ENCODE measurements around the gene GNPDA2.

The GNPDA2 gene

GRCh38 chr4:44722001-44722400 is 4.4 kb downstream of the GNPDA2 start:
- Mint-ChIP-seq H3K27ac (no peak overlapping the region), H3K4me3 (no peak overlapping the region), H3K27me3 (ENCODE audit: low read depth) (no peaks in the 10 kb centered on the region), H3K9me3 (peaks cover 3% of the 10 kb centered on the region), H3K36me3 (ENCODE audit: low read depth) (no peaks in the 10 kb centered on the region), H3K4me1 (ENCODE audit: low read depth) (peaks cover 36% of the 10 kb centered on the region)

GRCh38 chr4:44720371-44720770 is 6.0 kb downstream of the GNPDA2 start:
- H3K27ac Mint-ChIP-seq, result no peak overlapping the region

GRCh38 chr4:44716597-44716996 is 9.8 kb downstream of the GNPDA2 start:
- peaks cover 6% of the 10 kb centered on the region for H3K36me3 Mint-ChIP-seq (ENCODE audit: low read depth)
- H3K4me1 Mint-ChIP-seq (ENCODE audit: low read depth), result peaks cover 10% of the 10 kb centered on the region

More at GRCh38 chr4:44720371-44720770, 6.0 kb downstream of the GNPDA2 start:
- no peak overlapping the region for H3K4me3 Mint-ChIP-seq
- peaks cover 24% of the 10 kb centered on the region for H3K4me1 Mint-ChIP-seq (ENCODE audit: low read depth)
- no peaks in the 10 kb centered on the region for H3K36me3 Mint-ChIP-seq (ENCODE audit: low read depth)
- H3K9me3 Mint-ChIP-seq, result no peaks in the 10 kb centered on the region
- no peaks in the 10 kb centered on the region for H3K27me3 Mint-ChIP-seq (ENCODE audit: low read depth)

GRCh38 chr4:44713125-44713524 is 13.2 kb downstream of the GNPDA2 start:
- no peaks in the 10 kb centered on the region for H3K4me1 Mint-ChIP-seq (ENCODE audit: low read depth)
- no peak overlapping the region for H3K4me3 Mint-ChIP-seq
- H3K9me3 Mint-ChIP-seq, result no peaks in the 10 kb centered on the region
- peaks cover 6% of the 10 kb centered on the region for H3K36me3 Mint-ChIP-seq (ENCODE audit: low read depth)
- H3K27me3 Mint-ChIP-seq (ENCODE audit: low read depth), result no peaks in the 10 kb centered on the region
- H3K27ac Mint-ChIP-seq, result no peak overlapping the region

More at GRCh38 chr4:44716597-44716996, 9.8 kb downstream of the GNPDA2 start:
- no peaks in the 10 kb centered on the region for H3K27me3 Mint-ChIP-seq (ENCODE audit: low read depth)
- no peak overlapping the region for H3K27ac Mint-ChIP-seq
- H3K4me3 Mint-ChIP-seq, result no peak overlapping the region
- H3K9me3 Mint-ChIP-seq, result no peaks in the 10 kb centered on the region

GRCh38 chr4:44704673-44705072 is 21.7 kb downstream of the GNPDA2 start:
- H3K4me3 Mint-ChIP-seq, result no peak overlapping the region
- peaks cover 17% of the 10 kb centered on the region for H3K36me3 Mint-ChIP-seq (ENCODE audit: low read depth)
- peaks cover 7% of the 10 kb centered on the region for H3K4me1 Mint-ChIP-seq (ENCODE audit: low read depth)
- H3K9me3 Mint-ChIP-seq, result no peaks in the 10 kb centered on the region
- no peaks in the 10 kb centered on the region for H3K27me3 Mint-ChIP-seq (ENCODE audit: low read depth)
- no peak overlapping the region for H3K27ac Mint-ChIP-seq

- H3K4me3 Mint-ChIP-seq, result no peak overlapping the region
- H3K36me3 Mint-ChIP-seq (ENCODE audit: low read depth), result peaks cover 24% of the 10 kb centered on the region
- peaks cover 7% of the 10 kb centered on the region for H3K4me1 Mint-ChIP-seq (ENCODE audit: low read depth)
- H3K9me3 Mint-ChIP-seq, result no peaks in the 10 kb centered on the region
- H3K27me3 Mint-ChIP-seq (ENCODE audit: low read depth), result no peaks in the 10 kb centered on the region
- no peak overlapping the region for H3K27ac Mint-ChIP-seq
Observed at GRCh38 chr4:44701037-44701436, 25.3 kb downstream of the GNPDA2 start.

GRCh38 chr4:44700427-44700826 is 25.9 kb downstream of the GNPDA2 start:
- no peaks in the 10 kb centered on the region for H3K9me3 Mint-ChIP-seq
- H3K27ac Mint-ChIP-seq, result no peak overlapping the region
- peaks cover 8% of the 10 kb centered on the region for H3K4me1 Mint-ChIP-seq (ENCODE audit: low read depth)
- H3K27me3 Mint-ChIP-seq (ENCODE audit: low read depth), result no peaks in the 10 kb centered on the region
- H3K4me3 Mint-ChIP-seq, result no peak overlapping the region
- peaks cover 27% of the 10 kb centered on the region for H3K36me3 Mint-ChIP-seq (ENCODE audit: low read depth)

- Mint-ChIP-seq H3K9me3 (no peaks in the 10 kb centered on the region), H3K4me1 (ENCODE audit: low read depth) (peaks cover 19% of the 10 kb centered on the region), H3K36me3 (ENCODE audit: low read depth) (peaks cover 46% of the 10 kb centered on the region), H3K27ac (no peak overlapping the region), H3K4me3 (no peak overlapping the region), H3K27me3 (ENCODE audit: low read depth) (no peaks in the 10 kb centered on the region)
Observed at GRCh38 chr4:44684648-44685047, 41.7 kb downstream of the GNPDA2 start.

GRCh38 chr4:44679060-44679459 is 47.3 kb downstream of the GNPDA2 start:
- Mint-ChIP-seq H3K4me1 (ENCODE audit: low read depth) (peaks cover 28% of the 10 kb centered on the region), H3K4me3 (peak overlapping the region; percentile 96), H3K27me3 (ENCODE audit: low read depth) (peaks cover 5% of the 10 kb centered on the region)

GRCh38 chr4:44678094-44679041 is 48.0 kb downstream of the GNPDA2 start, which contains the start of gene GUF1:
TSS of gene GUF1 (plus strand) at chr4:44678420. CDS start at chr4:44678623, 203 bp downstream.
- H3K4me3 Mint-ChIP-seq, result peak within 1 kb of the TSS; percentile 96
- H3K36me3 Mint-ChIP-seq (ENCODE audit: low read depth), result peaks cover 9% of the 10 kb centered on the region
- peak within 1 kb of the TSS; percentile 96 for H3K27ac Mint-ChIP-seq
- peaks cover 28% of the 10 kb centered on the region for H3K4me1 Mint-ChIP-seq (ENCODE audit: low read depth)
- H3K9me3 Mint-ChIP-seq, result no peaks in the 10 kb centered on the region
- peaks cover 5% of the 10 kb centered on the region for H3K27me3 Mint-ChIP-seq (ENCODE audit: low read depth)

More at GRCh38 chr4:44679060-44679459, 47.3 kb downstream of the GNPDA2 start:
- Mint-ChIP-seq H3K27ac (peak overlapping the region; percentile 96), H3K9me3 (no peaks in the 10 kb centered on the region), H3K36me3 (ENCODE audit: low read depth) (peaks cover 11% of the 10 kb centered on the region)

GRCh38 chr4:44675366-44675765 is 51.0 kb downstream of the GNPDA2 start:
- H3K4me1 Mint-ChIP-seq (ENCODE audit: low read depth), result peaks cover 15% of the 10 kb centered on the region
- peaks cover 10% of the 10 kb centered on the region for H3K27me3 Mint-ChIP-seq (ENCODE audit: low read depth)
- peaks cover 1% of the 10 kb centered on the region for H3K36me3 Mint-ChIP-seq (ENCODE audit: low read depth)
- no peak overlapping the region for H3K4me3 Mint-ChIP-seq
- no peaks in the 10 kb centered on the region for H3K9me3 Mint-ChIP-seq
- H3K27ac Mint-ChIP-seq, result no peak overlapping the region

- peaks cover 13% of the 10 kb centered on the region for H3K4me1 Mint-ChIP-seq (ENCODE audit: low read depth)
- no peaks in the 10 kb centered on the region for H3K9me3 Mint-ChIP-seq
- H3K27ac Mint-ChIP-seq, result no peak overlapping the region
- peaks cover 10% of the 10 kb centered on the region for H3K27me3 Mint-ChIP-seq (ENCODE audit: low read depth)
- no peak overlapping the region for H3K4me3 Mint-ChIP-seq
- peaks cover 1% of the 10 kb centered on the region for H3K36me3 Mint-ChIP-seq (ENCODE audit: low read depth)
Observed at GRCh38 chr4:44674471-44674870, 51.9 kb downstream of the GNPDA2 start.

GRCh38 chr4:44671636-44672035 is 54.7 kb downstream of the GNPDA2 start:
- Mint-ChIP-seq H3K9me3 (no peaks in the 10 kb centered on the region), H3K4me3 (no peak overlapping the region), H3K36me3 (ENCODE audit: low read depth) (no peaks in the 10 kb centered on the region), H3K27ac (no peak overlapping the region), H3K4me1 (ENCODE audit: low read depth) (peaks cover 2% of the 10 kb centered on the region), H3K27me3 (ENCODE audit: low read depth) (peaks cover 10% of the 10 kb centered on the region)

GRCh38 chr4:44670506-44671199 is 55.7 kb downstream of the GNPDA2 start:
- H3K27me3 Mint-ChIP-seq (ENCODE audit: low read depth), result peaks cover 5% of the 10 kb centered on the region

More at GRCh38 chr4:44670506-44671199, 55.7 kb downstream of the GNPDA2 start:
- Mint-ChIP-seq H3K9me3 (no peaks in the 10 kb centered on the region), H3K36me3 (ENCODE audit: low read depth) (no peaks in the 10 kb centered on the region), H3K27ac (no peak overlapping the region), H3K4me1 (ENCODE audit: low read depth) (peaks cover 2% of the 10 kb centered on the region), H3K4me3 (no peak overlapping the region)

All from T-helper 1 cell treated with Interleukin-12 subunit alpha and Interleukin-12 subunit beta and Interleukin-4 antibody, amounts not matched to agents 30 μg/mL and 1 μg/mL, for 36 hours (primary cell).